ENCODE data around the gene LEP.

Gene LEP

DNA sequence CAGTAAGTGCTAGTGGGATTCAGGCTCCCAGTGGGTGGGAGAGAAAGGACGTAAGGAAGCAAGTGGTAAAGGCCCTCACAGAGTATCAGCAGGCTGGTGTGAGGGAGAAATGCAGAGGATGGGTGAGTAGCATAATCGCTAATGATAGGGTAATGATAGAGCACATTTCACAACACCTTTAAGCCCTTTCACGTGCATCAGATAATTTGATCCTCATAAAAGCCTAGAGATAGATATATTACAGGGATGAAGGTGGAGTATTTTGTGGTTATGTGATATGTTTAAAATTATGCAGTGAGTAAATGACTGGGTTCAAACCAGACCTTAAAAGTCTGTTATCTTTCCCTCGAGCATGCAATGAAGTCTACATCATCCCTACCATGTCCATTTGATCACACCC, 10.3 kb downstream of the LEP start:
- no peak for ATAC-seq

DNA sequence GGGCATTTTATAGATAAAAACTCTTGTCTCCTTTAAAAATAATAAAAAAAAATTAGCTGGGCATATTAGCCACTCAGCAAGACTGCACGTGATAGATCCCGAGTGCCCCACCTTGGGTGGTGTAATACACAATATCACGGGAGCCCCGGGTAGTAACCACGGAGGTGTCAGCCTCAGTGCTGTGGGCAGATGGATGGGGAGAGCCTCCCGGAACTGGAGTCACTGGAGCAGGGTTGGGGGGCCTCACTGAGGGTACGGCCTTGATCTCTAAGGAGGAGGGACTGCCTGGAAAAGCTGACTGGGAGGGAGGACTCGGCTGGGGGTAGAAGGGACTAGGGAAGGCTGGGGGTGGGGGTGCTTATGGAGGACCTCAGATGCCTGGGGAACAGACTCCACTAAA, 12.6 kb downstream of the LEP start:
- ATAC-seq = no peak

DNA sequence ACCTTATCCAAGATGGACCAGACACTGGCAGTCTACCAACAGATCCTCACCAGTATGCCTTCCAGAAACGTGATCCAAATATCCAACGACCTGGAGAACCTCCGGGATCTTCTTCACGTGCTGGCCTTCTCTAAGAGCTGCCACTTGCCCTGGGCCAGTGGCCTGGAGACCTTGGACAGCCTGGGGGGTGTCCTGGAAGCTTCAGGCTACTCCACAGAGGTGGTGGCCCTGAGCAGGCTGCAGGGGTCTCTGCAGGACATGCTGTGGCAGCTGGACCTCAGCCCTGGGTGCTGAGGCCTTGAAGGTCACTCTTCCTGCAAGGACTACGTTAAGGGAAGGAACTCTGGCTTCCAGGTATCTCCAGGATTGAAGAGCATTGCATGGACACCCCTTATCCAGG, 13.4 kb downstream of the LEP start:
- no peak for ATAC-seq

DNA sequence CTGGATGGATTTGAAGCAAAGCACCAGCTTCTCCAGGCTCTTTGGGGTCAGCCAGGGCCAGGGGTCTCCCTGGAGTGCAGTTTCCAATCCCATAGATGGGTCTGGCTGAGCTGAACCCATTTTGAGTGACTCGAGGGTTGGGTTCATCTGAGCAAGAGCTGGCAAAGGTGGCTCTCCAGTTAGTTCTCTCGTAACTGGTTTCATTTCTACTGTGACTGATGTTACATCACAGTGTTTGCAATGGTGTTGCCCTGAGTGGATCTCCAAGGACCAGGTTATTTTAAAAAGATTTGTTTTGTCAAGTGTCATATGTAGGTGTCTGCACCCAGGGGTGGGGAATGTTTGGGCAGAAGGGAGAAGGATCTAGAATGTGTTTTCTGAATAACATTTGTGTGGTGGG, 14.2 kb downstream of the LEP start:
- no peak for ATAC-seq

DNA sequence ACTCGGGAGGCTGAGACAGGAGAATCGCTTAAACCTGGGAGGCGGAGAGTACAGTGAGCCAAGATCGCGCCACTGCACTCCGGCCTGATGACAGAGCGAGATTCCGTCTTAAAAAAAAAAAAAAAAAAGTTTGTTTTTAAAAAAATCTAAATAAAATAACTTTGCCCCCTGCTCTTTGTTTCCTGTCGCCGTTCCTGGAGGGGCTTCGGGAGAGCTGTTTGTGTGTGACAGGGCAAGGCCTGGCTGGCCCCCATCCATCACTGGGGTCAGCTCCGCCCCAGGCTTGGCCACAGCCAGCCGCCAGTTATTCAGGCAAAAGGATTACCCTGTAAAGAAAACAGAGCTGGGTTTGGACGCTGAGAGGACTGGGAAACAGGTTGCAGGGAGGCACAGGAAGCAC, 16.4 kb downstream of the LEP start:
- ATAC-seq = no peak

DNA sequence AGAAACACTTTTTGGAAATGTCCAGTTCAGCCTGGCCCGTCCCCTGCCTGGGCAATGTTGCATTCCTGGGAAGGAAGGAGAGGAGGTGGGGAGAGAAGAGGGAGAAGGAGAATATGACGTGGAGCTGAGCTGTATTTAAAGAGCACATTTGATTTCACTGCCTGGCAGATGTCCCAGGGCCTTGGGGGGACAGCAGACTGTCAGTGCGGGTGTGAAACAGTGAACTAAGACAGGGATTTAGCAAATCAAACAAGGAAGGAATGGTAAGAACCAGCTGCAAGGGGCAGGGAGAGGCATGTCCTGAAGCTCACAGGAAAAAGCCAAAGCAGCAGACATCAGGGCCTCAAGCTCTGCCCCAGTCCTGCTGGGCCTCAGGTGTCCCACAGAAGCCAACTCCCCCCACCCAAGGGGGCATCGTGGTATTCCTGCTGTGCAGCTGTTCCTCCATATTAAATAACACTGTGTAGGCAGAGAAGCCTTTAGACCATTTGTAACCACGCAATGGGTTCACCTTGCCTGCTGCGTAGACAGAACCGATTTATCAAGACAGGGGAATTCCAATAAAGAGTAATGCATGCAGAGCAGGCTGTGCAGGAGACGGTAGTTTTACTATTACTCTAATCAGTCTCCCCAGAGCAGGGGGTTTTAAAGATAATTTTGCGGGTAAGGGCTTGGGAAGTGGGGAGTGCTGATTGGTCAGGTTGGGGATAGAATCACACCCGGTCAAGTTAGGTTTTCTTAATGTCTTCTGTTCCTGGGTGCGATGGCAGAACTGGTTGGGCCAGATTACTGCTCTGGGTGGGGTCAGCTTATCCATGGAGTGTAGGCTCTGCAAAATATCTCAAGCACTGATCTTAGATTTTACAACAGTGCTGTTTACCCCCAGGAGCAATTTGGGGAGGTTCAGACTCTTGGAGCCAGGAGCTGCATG, 18.3 kb downstream of the LEP start:
- no peak for ATAC-seq

DNA sequence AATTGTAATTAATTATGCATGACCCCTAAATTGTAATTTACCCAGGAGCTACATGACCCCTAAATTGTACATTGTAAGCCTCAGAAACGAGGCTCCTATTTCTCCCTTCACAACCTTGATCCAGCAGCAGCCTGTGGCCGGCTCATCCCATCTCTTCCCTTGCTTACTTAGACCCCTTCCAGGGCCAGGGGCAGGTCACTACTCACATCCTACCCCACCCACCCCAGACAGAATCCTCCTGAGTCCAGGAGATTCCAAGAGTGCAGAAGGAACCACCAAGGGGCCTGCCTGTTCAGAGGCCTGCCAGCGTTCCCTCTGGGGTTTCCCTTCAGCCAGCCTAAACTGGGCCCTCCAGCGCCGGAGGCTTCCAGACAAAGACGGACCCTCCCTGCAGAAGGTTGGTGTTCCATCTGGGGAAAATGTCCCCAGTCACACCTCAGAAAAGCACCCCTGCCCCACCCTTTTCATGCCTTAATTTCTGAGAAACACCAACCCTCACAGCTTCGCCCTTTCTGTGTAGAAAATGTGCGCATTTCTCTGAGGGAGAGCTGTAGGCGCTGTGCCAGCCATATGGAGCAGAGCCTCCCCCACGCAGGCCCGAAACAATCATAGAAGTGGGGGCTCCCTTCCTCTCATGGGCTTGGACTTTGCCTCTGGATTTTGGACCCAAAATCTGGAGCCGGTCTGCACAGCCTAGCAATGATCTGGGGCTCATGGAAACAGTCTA, 19.2 kb downstream of the LEP start:
- no peak for ATAC-seq

DNA sequence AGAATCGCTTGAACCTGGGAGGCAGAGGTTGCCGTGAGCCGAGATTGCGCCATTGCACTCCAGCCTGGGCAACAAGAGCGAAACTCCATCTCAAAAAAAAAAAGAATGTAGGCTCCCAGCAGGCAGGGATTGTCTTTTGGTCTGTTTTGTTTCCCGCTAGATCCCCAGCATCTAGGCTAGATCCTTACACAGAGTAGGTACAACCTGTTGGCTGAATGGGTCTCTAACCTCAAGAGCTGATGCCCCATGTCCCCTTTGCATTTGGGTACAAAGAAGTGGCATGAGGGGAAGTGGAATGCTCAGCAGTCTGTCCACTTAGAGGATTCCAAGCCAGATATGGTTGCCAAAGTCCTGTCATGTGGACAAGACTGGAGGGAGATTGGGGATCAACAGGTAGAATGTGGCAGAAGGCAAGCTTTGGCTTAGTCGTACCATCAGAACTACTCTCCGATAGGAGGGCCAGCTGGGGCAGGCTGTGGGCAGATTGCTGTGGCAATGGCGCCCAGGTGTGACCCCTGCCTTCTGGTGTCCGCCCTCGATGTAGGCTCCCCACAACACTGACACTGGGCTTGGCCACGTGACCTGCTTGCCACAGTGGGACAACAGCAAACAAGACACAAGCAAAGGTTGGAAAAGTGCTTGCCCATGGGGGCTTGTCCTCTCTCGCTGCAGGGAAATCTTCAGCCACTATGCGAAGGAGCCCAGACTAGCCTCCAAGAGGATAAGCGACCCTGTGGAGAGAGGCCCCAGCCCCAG, 21.4 kb downstream of the LEP start:
- no peak for ATAC-seq

DNA sequence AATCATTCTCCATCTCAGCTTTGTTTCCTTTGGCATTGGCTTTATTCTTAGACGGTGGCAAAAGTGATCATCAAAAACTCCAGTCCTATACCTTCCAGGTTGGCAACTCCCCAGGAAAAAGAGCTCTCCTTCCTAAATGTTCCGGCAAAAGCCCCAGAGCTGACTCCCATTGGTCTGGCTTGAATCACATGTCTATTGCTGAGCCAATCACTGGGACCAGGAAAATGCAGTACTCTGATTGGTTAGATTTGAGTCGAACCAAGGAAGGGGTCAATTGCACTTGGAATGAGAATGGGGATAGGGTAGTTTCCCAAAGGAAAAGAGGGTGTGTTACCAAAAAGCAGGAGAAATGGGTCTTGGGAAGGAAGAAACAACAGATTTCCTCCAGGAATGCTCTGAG, 22.3 kb downstream of the LEP start:
- ATAC-seq = no peak

DNA sequence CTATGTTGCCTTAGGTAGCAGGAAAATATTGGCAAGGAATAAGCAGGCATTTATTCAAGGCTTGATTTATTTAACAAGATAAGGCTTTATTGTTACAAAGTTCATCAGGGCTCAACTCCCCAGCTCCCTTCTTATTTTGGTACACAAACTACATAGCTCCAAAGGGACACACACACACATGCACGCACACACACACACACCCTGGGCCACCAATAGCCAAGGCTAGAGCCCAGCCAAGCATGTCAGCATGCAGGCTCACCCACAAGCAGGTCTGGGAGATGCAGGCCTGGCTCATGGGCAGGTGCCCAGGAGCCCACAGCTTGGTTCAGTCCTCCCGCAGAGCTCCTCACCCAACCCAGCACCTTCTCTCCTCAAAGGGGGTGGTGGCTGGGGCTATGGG, 23.4 kb downstream of the LEP start:
- ATAC-seq = no peak

DNA sequence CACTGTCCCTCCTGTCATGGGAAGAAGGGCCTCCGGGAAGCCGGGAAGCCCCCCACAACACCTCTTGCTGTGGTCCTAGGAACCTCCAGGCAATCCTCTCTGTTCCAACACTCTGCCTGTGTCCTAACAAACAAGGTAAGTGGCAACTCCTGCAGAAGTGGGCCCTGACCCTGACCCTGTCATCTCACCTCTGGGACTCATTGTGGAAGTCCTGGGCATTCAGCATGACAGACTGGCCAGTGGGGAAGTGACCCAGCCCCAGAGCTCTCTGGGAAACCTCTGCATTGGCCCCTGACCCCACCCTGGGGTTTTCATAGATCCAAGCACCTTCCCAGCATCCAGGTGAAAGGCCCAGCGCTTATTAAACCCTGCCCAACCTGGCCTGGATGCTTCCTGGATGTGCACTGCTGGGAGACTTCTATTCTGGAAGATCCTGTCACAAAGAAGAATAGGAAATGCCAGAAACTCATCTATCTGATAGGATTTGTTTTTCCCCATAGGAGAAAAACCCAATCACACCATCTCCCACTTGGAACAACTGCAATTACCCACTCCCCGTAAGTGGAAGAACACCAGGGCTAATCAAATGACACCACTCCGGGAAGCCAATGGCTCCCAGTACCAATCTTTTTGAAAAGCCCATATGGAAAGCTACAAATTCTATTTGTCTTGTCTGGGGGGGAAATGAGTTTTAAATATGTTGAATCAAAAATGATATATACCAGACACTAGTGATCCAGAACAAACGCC, 24.3 kb downstream of the LEP start:
- ATAC-seq = no peak

DNA sequence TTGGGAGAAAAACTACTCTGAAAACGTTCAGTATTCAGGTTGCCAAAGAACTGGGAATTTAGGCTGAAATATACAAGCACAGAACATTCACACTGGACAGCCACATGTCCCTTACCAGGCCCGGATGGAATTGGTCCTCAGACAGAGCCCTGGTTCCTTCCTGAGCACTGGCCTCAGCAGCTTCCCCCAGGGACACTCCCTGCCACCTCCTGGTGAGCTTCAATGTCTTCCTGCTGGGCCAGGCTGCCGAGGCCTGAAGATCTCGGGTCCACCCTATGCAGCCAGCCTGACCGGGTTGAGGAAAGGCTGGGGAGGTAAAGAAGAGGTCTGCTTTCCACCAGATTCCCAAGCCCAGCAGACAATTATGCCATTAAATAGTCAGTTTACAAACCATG, 24.8 kb downstream of the LEP start:
- ATAC-seq = no peak

DNA sequence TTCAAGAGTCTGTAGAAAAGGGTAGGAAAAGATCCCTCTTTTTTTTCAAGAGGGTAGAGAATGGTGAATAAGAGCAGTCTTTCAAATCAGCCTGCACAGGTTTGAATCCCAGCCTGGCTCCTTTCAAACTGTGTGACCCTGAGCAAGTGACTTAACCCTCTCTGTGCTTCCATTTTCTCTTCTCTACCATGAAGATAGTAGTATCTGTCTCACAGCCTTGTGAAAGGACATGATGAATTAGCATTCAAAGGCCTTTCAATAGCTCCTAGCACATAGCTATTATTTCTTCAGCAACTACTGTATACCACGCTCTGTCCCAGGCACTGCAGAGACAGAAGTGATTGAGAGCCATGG, 25.4 kb downstream of the LEP start:
- no peak for ATAC-seq

DNA sequence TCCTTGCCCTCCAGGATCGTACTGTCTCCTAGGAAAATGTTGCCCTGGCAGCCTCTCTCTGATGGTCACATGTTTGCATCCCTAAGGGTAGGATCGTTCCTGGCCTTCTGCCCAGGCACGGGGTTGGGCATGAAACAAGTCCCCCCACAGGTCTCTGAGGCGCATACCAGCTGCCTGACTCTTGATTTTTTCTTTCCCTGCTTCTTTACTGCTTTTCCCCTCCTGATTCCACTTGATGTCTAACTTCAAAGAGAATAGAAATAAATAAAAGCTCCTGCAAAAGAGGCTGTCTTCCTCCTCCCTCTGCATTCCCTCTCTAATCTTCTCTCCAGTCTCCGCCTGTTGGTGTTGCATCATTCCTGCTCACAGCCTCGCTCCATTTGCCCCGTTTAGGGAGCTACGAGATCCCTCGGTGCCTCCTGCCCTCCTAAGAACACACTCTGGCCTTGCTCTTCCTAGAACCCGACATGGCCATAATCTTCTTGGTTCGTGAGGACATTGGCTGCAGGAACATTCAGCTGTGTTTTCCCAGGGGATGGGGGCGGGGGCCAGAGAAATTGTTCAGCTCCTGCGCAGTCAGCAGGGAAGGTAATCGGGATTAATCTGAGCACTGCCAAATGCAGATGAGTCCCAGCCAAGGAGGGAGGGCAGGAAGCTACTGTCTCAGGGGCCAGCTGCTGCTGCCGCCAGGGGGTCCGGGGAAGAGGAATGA, 26.0 kb downstream of the LEP start:
- no peak for ATAC-seq

DNA sequence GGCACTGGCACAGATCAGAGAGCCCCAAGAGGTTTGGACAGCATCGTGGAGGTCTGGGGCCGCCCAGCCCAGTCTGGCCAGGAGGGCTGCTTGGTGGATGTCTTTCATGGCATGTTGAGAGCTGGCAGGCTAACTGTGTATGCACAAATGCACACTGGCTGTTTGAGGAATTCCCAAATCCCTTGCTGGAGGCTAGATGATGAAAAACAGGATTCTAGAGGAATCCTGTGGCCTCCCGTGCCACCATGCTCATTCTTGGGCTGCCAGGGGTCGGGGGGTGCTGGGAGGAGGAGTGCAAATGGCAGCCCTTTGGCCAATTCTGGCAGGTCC, 26.5 kb downstream of the LEP start:
- ATAC-seq = no peak

DNA sequence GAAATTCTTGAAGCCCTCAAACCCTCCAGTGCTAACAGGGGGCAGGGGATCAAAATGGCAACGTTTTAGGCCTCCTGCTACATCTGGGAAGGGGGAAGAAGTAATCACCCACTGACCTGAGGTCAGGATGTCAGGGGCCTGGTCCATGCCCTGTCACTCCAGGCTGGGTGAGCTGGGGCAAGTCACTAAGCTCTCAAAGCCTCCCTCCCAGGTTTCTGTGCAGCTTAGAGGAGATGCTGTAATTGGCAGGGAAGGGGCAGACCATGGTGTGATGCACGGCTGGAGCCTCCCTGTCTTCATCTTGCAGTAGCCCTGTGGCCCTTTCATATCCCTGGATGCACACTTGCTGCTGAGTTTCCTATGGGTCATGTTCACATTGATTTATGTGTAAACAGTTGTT, 27.2 kb downstream of the LEP start:
- no peak for ATAC-seq

DNA sequence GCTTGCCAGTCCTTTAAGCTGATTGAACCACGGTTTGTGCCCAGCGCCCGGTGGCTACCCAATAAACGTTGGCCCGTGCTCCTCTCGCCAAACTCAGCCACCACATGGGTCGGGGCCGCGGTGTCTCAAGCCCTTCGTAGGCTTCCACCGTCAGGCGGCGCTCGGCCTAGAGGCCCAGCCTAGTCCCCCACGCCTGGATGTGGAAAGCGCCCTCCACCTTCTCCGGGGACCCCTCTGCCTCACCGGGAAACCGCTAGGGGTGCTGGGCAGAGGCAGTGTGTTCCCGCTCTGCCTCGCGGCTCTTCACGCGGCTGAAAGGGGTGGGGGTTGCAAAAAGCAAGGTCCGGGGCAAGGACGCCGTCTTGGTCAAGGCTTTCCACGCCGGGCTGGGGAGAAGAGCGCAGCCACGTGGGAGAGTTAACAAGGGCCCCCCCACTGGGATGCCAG, 29.8 kb downstream of the LEP start:
- no peak for ATAC-seq

DNA sequence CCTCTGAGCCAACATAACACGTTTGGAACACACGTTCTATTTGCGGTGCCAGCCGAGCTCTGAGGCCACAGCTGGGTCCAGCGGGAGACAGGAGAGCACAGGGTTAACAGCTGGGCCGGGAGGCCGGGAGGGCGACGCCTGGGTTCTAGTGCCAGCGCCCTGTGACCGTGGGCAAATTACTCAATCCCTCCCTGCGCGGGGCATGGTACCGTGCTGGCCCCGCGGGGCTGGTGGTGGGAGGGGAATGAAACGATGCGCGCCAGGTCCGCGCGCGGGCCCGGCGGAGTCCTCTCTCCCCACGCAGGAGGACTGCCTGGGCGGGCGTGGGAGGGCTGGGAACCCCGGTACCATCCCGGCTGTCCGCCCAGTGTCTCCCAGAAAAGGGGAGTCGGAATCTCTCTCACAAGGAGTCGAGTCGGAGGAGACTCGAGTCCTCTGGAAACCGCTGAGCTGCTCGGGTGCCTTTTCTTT, 30.4 kb downstream of the LEP start:
- no peak for ATAC-seq

DNA sequence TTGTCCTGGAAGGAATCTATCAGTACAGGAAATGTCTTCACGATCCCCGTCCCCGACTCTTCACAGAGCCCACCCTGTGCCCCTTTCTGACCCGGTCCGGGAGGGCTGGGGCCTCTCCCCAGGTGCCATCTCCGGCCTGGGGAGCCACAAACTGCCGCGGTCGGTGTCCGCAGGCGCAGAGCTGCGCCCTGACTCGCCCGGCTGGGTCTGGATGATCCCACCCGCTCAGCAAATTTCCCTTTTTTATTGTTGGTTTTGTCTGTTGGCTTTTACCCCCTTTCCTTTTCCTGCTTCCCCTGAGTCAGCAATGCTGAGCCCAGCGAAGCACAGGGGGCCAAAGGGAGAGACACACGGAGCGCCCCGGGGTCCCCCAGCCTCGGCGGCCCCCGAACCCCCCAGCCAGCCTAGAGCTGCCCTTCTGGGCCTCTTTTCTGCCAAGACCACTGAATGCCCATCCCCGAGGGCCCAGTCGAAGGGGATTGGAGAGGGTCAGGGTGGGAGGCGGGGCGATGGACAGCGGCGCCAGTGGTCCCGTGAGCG, 30.9 kb downstream of the LEP start:
- ATAC-seq = no peak

DNA sequence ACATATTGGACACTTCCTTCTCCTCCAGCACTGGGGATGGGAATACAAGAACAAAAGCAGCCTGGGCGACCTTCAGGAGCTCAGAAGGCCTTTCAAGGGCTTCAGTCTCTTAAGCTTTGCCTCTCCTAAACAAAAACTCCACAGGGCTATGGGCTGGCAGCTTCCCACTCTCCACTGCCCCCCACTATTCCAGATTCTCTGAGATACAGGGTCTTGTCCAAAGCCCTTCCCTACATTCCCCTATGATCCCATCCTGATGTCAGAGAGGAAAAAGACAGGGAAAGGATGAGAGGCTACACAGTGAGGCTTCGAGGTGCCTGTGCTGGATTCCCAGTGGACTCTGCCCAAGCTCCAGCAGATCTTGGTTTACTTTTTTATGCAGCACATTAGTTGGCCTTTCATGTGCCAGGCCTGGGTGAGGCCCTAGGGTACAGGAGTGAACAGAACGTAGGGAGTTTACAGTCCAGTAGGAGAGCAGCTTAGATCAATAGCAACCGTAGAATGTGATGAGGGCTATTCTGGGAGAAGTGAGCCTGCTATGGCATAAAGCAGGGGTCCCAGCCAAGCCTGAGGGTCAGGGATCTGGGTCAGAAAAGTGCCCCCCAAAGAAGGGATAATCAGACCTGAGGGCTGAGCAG, 33.3 kb downstream of the LEP start:
- ATAC-seq = no peak

DNA sequence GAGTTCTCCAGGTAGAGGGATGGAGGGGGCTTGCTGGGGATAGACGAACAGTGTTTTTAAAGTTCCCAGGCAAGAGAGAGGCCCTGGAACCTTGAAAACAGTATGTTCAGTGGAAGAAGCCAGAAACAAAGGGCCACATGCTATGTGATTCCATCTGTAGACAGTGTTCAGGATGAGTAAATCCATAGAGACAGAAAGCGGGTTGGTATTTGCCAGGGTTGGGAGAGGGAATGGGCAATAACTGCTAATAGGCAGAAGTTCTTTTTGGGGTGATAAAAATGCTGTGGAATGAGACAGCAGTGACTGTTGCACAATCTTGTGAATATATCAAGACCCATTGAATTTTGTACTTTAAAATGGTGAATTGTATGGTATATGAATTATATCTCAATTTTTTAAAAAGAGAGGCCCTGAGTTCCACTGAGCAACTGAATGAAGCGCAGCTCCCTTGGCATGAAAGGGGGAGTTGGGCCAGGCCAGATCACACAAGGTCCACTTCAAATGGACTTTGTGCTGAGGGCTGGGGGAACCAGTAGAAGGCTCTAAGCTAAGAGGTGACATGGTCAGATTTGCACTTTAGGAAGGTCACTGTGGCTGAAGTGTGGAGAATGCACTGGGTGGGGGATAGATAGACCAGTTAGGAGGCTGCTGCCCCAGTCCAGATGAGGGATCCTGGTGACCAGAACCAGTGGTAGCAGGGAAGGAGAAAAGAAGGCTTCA, 34.0 kb downstream of the LEP start:
- ATAC-seq = no peak
